NCI-H2196 (cell line): ENCODE data around the gene ACTL10.
A peak's percentile ranks its signal among the peaks of the same experiment; 100 is the strongest.

Experiments
- DNase-seq: peaks from one replicate; lab custom pipeline; 2025; ENCODE audit not compliant: unreplicated experiment; lab: John Stamatoyannopoulos, UW

ACTL10 gene

DNA sequence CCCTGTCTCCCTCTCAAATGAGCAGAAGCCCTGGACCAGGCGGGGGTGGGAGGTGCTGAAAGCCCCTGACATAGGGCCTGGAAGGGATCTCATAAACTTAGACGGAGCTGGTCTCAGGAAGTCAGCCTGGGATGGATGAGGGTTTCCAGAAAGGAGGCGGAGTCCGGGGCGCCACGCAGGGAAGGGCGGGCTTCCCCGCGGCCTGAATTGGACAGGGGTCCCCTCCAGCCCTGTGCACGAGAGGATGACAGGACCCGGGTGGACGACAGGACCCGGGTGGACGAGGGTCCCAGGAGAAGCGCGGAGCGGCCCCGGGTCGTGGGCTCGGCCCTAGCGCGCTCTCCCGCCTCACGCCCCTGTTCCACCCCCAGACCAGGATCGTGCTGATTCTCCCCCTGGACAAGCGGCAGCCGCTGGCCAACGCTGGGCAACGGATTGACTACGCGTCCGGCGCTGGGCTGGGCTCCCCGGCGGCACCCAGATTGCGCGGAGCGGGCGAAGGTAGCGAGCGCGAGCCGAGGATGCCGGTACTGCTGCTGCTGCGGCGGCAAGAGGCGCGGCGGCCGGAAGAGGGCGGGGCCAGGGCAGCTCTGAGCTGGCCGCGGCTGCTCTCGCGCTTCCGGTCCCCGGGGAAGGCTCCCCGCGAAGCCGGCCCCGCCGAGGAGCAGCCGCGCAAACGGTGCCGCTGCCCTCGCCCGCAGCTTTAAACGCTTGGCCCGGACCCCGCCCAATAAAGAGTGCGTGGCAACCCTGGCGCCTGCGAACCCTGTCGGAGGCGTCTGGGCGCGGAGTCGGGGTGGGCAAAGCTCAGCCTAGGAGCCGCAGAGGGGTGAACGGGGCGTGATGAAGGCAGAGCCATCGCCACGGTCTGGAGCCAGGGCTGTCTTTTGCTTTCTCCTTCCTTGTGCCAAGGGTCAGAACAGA, 3.3 kb upstream of the ACTL10 start:
- peak; percentile 88 for DNase-seq

DNA sequence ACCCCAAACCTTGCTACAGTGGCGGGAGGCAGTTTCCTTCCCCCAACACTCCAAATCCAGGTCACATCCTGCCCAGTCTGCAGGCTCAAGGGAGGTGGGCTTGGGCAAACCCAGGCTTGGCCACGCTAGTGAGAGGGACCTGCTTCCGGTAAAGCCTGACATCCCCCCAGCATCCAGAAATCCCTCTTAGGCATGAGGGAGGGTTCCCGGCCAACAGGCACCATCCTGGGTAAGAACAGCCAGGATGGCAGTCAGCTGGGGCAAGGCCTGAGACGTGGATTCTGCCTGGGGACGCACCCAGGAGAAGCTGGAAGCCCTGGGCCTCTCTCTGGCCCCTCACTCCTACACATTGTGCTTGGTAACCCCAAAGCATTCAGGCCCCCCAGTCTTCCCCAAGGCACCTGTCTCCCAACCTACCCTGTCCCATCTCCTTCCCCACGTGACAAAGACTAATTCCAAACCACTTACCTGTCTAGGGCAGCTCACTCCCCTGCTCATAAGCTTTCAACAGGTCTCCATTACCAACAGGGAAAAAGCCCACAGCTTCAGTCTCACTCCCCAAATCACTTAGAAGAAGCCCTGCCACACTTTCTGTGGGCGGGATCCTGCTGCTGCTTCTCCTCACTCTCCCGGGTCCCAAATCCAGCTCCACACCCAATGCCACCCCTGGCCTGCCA, 2.5 kb upstream of the ACTL10 start:
- DNase-seq, result no peak

DNA sequence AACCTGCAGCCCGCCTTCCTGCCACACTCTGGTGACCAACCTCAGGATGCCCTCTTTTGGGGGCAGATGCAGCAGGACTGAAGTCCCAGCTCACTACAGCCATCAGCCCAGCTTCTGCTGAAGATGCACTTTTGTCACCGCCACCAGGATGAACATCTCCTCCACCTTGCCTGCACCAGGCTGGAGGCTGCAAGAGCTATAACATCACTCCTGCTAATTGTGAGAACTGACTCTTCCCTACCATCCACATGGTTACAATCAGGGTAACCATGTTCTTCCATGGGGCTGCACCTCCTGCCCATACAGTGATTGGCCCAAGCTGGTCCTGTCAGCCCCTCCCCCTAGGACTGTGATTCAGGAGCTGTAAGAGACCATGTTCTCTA, 2.0 kb upstream of the ACTL10 start:
- peak; percentile 24 for DNase-seq

DNA sequence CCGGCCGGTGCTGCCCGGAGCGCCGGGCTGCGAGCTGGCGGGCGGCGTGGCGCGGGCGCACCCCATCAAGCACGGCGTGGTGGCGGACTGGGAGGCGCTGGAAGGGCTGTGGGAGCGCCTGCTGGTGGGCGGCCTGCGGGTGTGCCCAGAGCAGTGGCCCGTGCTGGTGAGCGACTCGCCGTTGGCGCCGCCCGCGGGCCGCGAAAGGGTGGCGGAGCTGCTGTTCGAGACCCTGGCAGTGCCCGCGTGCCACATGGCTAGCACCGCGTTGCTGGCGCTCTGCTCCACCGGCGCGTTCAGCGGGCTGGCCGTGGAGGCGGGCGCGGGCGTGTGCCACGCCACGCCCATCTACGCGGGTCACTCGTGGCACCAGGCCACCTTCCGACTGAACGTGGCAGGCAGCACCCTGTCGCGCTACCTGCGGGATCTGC, 517 bp downstream of the ACTL10 start:
- DNase-seq, result peak; percentile 63

DNA sequence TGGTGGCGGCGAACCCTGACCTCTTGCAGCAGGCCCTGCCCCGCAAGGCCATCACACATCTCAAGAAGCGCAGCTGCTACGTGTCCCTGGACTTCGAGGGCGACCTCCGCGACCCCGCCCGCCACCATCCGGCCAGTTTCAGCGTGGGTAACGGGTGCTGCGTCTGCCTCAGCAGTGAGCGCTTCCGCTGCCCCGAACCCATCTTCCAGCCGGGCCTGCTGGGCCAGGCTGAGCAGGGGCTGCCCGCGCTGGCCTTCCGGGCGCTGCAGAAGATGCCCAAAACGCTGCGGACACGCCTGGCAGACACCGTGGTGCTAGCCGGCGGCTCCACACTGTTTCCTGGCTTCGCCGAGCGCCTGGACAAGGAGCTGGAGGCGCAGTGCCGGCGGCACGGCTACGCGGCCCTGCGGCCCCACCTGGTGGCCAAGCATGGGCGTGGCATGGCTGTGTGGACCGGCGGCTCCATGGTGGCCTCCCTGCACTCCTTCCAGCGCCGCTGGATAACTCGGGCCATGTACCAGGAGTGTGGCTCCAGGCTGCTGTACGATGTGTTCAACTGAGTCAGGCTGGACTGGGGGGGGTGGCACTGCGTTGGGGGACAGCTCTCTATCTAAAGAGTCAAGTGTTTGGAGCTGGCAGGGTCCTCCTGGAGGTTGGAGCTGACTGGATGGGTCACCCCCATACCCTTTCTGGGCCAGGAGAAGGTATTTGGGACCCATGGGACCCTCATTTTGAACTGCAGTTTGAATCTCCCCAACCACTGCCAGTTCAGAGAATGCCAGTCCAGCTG, 1.1 kb downstream of the ACTL10 start:
- peak; percentile 90 for DNase-seq

DNA sequence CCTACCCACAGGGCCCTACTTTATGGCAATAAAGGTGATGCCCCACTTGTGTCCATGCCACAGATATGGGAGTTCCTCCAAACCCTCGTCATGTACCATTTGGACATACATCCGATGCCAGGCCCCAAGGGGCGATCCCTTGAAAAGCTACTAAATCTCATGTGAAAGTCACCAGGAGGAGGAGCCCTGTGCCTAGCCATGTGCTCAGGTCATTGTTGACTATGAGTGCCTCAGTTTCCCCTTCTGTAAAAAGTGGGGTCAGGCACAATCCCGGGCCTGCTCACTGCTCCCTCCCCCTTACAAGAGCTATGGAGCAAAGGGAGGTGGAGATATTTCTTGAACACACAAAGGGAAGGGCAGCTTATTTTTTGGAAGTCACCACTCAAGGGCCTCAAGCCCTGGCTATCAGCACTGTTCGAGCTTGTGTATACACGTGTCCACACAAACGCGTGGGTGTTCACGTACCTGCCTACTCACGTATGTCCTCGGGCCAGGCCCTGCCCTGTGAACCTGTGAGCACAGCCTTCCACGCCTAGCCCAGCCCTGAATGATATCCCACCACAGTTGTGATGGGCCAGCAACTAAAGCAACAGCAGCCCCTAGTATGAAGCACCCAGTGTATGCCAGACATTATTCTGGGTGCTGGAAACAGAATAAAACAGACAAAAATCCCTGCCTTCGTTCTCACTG, 1.9 kb downstream of the ACTL10 start:
- DNase-seq, result no peak

DNA sequence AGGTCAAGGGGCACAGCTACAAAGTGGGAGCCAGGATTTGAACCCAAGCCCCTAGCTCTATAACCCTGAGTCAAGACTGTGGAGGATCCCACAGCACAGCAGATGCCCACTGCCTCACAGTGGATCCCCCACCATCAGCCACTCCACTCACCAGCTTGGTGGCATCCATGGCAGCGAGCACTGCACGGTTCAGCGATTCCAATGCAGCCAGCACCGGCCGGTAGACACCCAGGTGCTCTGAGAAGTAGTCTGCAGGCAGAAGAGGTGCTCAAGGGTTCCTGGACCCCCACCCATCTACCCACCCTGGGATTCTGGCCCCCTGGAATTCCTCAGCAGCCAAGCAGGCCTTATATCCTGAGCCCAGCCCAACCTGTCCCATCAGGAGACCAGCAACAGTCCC, 2.5 kb downstream of the ACTL10 start:
- no peak for DNase-seq

DNA sequence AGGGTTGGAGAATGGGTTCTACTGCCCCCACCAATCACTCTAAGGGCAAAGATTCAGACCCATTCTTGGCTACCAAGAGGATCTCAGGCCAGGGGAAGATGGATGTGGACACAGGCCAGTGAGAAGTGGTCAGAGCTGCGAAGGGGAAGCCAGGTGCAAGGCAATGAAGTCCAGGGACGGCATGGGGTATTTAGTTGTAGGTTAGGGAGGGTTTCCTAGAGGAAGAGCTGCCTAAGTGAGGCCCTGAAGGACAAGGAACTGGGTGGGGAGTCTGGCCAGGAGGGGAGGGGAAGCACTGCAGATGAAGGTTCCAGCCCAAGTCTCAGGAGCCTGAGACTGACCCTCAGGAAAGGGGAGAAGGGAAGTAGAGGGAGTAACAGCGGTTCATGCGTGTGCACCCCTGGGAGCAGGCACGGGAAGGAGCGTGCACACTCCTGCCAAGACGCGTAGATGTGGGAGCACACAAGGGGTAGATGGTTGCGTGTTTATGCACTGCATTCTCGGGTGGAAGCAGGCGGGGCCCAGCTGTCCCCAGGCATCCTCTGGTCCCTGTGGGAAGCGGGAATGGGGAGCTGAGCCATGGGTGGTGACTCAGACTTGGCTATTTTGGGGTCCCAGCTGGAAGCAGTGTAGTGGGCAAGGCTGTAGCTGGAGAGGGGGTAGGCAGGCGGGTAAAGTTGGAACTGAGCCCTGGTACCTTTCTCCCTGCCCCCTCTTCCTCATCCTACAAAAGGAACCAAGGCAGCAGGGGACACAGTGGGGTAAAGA, 3.3 kb downstream of the ACTL10 start:
- DNase-seq, result no peak

DNA sequence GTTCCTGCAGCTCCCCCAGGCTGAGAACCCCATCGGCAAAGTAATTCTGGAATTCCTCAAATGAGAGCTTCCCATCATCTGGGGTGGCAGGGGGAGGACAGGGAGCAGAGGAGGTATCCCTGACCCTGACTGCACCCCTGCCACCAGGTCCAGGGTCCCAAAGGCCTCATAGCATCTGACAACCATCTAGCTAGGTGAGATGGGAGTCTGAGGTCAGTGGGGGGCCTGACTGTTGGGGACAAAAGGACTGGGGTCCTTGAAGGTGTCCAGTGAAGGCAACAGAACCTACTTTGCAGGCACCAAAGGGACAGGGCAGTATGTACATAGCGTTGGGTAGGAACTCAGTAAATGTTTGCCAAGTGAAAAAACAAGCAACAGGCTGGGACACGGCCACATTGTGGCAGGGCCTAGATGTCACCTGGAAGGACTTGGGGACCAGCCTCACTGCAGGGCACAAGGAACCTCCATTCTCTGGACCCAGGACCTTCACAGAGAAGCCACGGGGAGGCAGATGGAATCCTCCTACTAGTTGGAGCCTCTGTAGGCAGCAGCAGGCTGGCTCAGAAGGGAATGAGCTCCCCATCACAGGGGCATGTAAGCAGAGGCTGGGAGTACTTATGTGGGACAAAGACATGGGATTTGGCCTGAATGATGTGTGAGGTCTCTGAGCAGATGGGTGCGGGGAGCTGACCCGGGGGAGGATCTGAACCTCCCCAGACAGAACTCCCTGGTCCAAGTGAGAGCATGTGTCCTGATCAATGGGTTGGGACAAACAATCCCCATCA, 4.2 kb downstream of the ACTL10 start:
- no peak for DNase-seq

DNA sequence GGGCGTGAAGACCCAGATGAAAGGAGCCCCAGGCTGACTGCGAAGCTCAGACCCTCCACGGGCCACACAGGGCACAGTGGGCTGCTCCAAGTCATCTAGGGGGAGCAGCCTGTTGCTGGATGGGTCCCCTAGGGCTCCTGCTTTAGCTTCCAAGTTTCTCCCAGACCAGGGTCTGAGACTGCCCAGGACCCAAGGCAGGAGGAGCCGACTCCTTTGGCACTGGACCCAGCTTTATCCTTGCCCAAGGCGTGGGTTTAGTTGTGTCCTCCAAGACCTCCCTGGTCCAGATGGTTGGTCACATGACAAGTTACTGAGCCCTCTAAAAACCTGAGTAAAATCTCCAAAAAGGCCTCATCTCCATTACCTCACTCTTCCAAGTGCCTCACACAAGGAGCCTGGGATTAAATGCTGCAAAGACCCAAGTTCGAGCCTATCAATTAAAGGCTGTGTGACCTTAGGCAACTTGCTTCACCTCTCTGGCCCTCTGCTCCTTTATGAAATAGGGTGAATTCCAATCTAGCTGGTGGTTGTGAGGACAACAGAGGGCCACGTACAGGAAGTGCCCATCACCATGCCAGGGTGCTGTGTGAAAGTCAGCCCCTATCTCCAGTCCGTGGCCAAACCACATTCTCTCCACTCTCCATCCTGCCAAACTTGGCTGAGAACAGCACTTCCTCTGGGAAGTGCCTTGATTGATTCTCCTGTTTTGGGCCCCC, 5.0 kb downstream of the ACTL10 start:
- no peak for DNase-seq

DNA sequence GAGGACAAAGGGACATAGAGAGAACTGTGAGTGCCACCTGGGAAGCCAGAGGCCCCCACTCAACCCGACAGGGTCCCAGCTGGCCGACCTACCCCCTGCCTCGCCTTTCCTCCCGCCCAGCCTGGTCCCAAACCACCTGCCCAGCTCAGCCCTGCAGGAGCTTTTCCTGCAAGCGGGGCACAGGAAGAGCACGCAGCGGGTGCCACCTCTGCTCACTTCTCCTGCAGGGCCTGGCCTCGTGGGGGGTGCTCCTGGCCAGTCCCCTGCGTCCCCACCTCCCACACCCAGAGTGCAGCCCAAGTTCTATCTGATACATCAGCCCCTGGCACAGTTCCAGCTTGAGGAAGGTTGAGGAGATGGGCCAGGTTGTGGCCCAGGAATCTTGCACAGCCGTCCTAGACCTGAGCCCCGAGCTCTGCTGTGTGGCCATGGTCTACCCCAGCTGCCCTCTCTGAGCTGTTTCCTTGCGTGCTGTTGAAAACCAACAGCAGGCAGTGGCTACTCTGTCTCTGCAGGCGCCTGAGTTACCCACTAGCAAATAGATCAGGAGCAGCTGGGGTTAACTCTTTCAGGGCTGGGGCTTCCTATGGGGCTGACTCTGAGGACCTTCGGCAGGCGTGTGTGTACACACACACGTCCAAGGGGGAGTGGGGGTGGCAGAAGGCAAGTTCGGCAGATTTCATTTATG, 5.8 kb downstream of the ACTL10 start:
- no peak for DNase-seq

DNA sequence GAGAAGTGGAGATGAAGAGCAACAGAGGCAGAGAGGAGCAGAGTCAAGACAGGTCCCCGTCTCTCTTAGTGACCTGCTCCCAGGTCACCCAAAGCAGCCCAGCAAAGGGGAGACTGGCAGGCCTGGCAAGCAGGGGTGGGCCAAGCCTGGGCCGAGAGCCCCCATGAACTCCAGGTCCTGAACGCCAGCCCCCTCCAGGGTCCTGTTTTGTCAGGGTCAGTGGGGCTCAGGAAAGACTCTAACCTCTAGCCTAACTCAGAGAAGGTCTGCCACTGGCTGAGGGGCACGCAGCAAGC, 6.3 kb downstream of the ACTL10 start:
- DNase-seq, result no peak

DNA sequence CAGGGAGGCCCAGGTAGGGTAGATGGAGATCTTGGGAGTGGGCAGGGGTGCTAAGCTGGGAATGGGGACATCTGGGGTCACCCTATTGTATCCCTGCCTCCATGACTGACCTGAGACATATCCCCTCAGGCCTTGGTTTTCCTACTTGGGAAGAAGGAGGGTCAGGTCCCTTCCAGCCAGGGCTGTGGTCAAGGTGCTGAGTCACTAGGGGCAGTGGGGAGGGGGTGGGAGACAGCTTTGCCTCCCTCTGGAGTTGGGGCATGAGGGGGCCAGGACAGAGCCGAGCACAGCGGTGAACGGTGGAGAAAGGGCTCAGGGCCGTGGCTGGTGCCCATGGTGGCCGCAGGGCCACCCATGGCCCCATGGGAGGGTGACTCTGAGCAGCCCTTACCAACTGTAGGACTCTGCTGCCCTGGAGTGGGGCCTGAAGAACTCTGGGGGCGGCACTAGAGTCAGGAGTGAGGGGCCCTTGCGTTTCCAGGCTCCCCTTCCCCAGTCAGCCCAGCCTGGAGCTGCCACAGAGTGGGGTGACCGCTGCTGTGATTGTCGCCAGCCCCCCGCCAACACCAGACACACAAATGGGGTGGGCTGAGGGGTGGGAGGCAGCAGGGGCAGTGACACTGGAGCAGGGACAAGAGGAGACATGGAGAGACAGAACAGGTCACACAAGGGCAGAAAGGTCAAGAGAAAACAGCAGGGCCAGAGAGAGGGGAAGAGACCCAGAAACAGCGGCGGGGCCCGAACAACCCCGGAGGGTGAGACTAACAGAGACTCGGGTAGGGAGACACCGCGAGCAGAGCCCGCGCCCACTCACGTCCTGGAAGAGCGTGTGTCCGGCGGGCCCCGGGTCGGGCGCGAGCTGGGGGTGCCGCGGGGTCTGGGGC, 6.9 kb downstream of the ACTL10 start:
- no peak for DNase-seq

DNA sequence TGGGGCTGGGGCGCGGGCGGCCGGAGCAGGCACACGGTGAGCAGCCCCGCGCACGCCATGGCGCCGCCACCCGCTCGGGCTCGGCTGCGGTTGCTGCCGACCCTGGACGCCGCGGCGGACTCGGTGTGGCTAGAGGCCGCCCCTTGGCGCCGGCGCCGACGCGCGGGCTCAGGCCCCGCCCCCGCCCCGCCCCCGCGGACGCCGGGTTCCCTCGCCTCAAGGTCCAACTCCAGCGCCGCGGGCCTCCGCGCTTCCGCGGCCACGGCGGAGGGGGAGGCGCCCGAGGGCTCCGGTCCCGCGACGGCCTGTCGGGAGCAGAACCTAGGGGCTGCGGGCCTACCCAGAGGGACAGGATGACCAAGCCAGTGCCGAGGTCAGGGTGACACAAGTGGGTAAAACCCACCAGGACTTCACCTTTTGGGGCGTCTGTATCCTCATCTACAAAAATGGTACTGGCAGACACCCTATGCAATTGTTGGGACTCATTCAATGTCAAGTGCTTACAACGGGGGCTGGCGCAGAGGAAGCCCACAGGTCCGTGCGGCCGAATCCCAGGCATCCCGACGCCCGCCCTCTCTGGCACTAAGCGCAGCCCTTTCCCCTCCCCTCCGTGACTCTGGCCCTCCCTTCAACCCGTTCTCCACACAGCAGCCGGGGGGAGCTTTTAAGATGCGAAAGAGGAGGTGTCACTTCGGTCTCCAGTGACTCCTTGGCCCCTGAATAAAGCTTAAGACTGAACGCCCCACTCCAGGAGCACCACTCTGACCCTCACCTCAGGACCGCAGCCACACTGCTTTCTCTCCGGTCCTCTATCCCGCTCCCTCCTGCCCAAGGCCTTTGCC, 7.8 kb downstream of the ACTL10 start, which contains the start of gene NECAB3:
Gene NECAB3, minus strand, starts transcription at position 135 of the 842 bp plus-strand sequence. Its CDS starts 76 bp downstream, at position 59.
- DNase-seq, result peak; percentile 83

DNA sequence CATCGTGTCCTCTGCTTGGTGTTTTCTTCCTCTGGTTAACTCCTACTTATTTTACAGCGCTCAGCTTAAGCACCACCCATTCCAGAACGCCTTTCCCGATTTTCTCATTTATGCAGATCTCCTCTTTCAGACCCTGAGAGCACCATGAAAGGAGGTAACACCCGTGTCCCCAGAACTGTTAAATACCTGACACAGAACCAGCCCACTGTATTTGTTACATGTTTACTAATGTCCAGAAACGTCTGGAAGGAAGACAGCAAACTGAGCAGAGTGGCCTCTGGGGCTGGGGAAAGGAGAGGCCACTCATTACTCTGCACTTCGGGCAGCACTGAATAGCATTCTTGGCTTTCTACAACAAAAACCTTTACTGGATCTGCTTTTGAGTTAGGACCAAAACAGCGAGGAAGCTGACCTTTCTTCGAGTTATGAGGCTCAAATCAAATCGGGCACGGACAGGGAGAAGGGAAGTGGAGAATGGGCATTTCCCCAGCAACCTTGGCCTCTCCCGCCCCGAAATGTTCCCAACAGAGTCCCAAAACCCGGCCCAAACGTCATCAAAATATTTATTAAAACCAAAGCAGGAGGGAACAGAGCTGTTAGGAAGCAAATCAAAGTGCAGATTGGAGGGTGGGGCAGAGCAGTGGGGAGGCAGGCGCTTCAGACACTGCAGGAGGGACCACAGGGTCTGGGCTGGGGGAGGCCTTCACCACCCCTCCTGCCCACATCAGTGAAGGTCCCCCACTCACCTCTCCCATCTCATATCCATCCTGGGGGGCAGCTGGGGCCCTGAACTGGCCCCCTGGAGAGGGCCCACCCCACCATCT, 8.6 kb downstream of the ACTL10 start:
- no peak for DNase-seq

DNA sequence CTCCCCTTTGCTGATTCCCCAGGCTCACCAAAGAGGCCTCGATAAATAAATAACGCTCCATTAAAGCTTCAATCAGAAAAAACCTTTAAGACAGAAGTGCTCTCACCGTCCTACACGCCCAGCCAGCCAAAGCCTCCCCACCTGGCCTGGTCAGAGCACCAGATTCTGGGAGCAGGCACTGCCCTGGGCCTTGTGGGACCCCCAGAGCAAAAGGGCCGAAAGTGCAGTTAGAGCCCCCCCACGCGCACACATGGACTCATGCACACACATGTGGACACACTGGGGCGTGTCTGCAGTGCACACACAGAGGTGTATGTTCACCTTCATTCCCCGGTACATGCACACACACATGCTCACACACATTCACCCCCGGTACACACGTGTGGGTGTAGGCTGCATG, 9.4 kb downstream of the ACTL10 start:
- no peak for DNase-seq
